ENCODE data around the gene LINC01488.

DNA sequence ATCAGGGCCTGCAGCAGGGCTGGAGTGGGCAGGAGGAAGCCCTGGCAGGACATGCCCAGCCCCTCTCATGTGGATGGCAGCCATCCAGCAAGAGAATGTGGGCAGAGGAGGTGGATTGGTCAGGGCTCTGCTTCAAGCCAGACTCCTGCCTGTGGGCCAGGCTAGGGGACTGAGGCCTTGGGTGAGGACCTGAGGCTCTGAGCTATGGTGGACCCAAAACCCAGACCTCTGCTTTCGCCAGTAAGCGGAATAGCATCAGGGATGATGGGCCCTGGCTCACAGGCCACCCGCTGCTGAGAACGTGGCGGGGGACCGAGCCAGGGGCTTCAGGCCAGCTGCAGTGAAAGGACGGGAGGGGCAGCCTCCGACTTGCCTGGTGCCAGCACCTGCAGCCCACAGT, 57.4 kb downstream of the LINC01488 start:
- TF ChIP-seq, protein P1, sequence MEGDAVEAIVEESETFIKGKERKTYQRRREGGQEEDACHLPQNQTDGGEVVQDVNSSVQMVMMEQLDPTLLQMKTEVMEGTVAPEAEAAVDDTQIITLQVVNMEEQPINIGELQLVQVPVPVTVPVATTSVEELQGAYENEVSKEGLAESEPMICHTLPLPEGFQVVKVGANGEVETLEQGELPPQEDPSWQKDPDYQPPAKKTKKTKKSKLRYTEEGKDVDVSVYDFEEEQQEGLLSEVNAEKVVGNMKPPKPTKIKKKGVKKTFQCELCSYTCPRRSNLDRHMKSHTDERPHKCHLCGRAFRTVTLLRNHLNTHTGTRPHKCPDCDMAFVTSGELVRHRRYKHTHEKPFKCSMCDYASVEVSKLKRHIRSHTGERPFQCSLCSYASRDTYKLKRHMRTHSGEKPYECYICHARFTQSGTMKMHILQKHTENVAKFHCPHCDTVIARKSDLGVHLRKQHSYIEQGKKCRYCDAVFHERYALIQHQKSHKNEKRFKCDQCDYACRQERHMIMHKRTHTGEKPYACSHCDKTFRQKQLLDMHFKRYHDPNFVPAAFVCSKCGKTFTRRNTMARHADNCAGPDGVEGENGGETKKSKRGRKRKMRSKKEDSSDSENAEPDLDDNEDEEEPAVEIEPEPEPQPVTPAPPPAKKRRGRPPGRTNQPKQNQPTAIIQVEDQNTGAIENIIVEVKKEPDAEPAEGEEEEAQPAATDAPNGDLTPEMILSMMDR (conservative IDR thresholded peaks at IDR 0.05), result no peak
- TF ChIP-seq EZH2 (IDR thresholded peaks at IDR 0.05; ENCODE audit: low read depth), result no peak

Measured in PC-9 (cell line).